D341Med (cell line): ENCODE data around the gene AGBL4.

Experiments
- DNase-seq: peaks from one replicate; pipeline ENCODE4 v3.0.0; 2012; ENCODE audit warnings: low spot score

The AGBL4 gene

GRCh38 chr1:48940962-48941732, 1082.6 kb downstream of the AGBL4 start:
- no peak for DNase-seq

DNA sequence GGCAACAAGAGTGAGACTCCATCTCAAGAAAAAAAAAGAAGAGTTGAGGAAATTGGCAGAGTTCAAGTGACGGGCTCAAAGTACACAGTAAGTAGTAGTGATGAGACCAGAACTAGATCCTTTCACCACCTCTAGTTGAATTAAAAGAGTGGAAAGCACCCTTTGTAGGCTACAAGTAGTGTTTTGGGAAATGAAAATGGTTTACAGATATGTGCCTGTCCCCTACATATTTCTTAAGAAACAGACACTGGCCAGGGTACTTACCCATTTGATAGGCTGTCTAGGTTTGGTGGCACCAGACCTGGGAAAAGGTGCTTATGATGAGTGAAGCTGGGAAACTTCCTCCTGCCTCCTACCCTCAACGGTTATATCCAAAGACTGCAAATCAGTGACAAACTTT, 1083.4 kb downstream of the AGBL4 start:
- DNase-seq: no peak

- DNase-seq: no peak
Observed at GRCh38 chr1:48939828-48940227, 1083.9 kb downstream of the AGBL4 start.

DNA sequence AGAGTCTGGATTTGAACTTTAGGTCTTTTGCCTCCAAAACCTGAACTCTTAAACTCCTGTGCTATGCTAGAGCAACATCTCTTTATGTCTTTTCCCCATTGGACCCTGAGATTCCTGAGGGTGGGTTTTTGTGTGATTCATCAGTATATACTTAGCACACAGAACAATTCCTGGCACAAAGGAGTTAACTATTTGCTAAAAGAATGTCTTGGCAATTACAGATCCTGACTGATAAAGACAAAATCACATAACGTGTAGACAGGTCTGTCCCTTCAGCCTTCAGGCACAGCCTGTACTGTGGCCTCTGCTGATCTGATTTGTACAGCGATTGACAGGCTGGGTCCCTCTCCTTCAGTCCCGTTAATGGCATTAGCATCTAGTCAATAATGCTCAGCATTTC, 1084.7 kb downstream of the AGBL4 start:
- DNase-seq: no peak

GRCh38 chr1:48937732-48938131, 1086.0 kb downstream of the AGBL4 start:
- DNase-seq: no peak

DNA sequence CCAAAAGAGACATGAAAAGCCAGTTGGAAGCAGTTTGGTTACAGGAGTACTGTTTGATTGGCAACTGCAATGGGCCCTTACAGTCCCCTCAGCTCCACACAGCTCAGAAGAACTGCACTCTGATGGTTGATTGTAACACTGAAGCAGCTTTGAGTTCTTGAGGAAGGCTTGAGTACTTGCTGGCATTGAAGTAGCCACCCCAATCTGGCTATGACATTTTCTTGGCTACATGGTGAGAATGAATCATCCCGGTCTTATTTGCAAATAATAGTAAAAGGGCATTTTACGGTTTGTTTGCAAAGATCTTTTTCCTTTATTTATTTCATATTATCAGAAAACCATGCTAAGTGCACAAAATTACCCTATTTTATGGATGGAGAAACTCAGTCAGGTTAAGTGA, 1087.3 kb downstream of the AGBL4 start:
- no peak for DNase-seq

GRCh38 chr1:48932366-48932765, 1091.4 kb downstream of the AGBL4 start:
- no peak for DNase-seq

GRCh38 chr1:48931506-48932192, 1092.1 kb downstream of the AGBL4 start:
- DNase-seq: no peak

DNA sequence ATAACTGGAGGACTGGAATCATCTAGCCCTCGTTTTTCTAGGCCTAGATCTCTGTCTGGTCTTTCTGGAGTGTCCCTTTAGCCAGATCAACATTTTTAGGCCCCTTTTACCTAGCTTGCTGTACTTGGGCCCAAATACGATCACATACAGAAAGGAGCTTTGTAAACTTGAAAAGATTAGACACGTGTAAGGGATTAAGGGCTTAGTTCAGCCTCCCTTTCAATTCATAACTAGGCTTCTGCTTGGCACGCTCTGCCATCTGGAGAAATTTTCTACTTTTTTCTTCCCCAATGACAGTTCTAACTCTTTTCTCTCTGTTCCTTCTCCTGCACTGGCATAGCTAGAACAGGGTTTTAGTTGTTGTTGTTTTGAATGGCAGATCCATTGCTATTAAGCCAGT, 1093.7 kb downstream of the AGBL4 start:
- peak; percentile 56 for DNase-seq

DNA sequence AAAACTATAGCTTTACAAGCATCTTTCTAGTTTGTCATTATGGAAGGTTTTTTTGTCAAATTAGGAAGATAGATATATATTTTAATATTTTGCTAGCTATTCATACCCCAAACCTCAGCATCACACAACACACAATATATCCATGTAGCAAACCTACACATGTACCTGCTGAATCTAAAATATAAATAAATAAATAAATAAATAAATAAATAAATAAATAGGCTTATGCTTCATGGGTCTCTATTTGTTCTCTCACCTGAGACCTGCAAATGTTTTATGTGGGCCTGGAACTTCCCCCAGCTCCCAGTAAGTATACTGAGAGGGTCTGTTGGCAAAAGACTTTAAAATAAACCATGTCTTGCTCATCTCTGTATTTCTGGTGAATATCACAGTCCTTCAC, 1099.7 kb downstream of the AGBL4 start:
- no peak for DNase-seq

GRCh38 chr1:48923116-48923515, 1100.6 kb downstream of the AGBL4 start:
- DNase-seq: no peak

GRCh38 chr1:48920851-48921250, 1102.9 kb downstream of the AGBL4 start:
- DNase-seq: peak; percentile 48

DNA sequence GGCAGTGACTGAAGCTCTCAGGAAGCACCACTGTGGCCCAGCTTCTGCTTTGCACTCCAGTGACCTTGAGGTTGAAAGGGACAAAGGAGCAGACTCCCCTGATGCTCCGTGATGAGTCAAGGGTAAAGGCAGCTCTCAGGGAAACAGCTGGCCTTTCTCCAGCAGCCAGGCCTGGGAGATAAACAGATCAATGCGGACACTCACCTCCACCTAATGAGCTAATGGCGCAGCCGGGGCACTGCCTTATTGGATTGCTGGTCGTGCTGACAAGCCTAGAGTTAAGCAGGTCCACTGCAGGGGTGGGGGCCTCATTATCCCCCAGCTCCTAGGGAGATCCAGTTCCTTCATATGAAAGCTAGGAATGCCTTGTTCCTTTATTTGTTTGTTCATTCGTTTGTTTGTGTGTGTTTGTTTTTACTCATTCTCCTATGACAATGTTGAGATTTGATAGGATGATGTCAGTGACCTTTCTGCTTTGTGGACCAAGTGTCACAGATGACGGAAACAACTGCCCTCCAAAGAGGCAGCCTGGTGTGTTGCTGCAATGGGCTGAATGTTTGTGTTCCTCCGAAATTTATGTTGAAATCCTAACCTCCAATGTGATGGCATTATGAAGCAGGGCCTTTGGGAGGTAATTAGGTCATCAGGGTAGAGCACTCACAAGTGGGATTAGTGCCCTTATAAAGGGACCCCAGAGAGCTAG, 1105.7 kb downstream of the AGBL4 start:
- no peak for DNase-seq

- DNase-seq: no peak
Observed at GRCh38 chr1:48917070-48917454, 1106.7 kb downstream of the AGBL4 start.

GRCh38 chr1:48916130-48917069, 1107.4 kb downstream of the AGBL4 start:
- peak; percentile 52 for DNase-seq

DNA sequence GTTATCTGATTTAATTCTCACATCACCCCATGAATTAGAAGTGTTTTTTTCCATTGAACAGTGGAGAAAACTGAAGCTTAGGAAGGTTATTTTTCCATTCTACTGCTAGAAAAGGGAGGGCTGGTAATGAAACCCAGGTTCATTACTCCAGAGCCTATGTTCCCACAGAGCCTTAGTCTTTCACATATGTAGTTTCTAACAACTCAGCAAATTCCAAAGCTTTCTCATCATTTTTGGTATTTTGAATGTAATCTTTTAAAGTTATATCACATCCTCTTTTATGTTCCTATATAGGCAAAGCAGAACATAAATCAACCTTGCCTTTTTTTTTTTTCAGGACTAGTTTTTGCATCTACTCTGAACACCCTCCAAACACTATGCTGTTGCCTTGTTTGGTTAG, 1115.1 kb downstream of the AGBL4 start:
- no peak for DNase-seq

DNA sequence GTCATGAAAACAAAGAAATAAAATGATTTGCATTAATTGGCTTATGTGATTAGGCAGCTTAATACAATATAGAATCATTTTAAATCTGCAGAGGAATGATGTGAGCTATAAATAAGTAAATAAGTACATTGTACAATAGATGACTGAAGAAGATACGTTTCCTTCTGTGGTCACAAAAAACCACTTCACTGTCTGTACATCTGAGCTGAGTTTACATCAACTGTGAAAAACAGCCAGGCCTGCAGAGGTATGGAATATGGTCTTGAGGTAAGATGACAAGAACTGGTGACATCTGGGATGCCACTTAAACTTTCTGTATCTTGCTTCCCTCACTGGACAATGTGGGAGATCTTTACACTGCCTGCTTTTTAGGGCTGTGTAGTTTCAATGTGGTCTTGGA, 1117.0 kb downstream of the AGBL4 start:
- no peak for DNase-seq

- no peak for DNase-seq
Observed at GRCh38 chr1:48906164-48906563, 1117.6 kb downstream of the AGBL4 start.

DNA sequence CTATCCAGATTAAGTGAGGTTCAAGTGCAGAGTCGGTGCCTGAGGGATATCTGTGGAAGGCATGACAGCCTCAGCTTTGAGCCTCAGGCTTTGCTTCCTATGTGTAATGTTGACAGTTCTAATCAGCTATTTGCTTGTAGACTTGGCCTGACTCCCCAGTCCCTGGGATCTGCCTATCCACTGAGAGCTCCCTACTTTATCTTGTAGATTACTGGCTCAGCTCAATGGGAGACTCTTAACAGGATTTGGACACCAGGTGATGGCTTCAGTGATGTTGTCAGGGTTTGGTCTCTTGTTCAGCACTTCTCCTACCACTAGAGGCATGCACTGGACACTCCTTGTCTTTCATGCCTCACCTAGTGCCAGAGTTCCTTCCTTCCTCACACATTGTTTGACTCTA, 1120.5 kb downstream of the AGBL4 start:
- no peak for DNase-seq

- no peak for DNase-seq
Observed at GRCh38 chr1:48898894-48899293, 1124.9 kb downstream of the AGBL4 start.

DNA sequence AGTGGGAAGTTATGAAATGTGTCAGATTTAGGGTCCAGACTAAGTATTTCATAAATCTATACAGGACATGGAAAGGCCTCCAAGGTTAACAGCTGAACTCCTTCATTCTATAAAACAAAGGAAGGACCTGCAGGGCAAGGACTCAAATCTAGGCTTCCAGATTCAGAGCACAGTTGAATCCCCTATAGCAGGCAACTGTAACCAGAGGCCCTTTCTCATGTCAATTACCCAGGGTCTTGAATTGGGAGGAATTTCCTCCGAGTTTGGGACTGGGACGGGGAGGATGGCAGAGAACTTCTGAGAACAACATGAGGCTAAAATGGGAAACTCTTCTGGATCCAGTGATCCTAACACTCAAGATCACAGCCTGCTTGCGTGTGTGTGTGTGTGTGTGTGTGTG, 1134.1 kb downstream of the AGBL4 start:
- DNase-seq: no peak

DNA sequence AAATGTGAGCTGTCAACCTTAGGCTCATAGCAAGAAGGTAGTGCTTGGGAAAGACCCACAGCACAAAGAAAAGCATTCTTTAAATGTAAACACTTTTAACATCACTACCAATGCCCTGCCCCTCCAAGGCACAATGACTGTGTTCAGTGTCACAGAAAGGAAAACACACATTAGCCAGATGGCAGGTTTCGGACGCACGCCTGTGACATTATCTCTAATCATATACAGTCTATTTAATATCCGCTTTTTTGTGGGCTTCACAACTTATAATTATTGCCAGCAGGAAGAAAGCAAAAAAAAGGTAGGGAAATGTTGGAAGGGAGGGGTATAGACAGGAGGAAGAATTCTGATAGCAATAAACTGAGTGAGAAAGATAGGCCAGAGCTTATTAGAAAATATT, 1134.7 kb downstream of the AGBL4 start:
- no peak for DNase-seq
